H1 (cell line): ENCODE measurements around the gene CLPSL2. TPM values are rescaled to one million over a fixed set of nuclear protein-coding genes. Genes with fewer than 3 reads are reported as not detected.

Source experiments
- ASH2L ChIP-seq: fragments of 200-600, 300-600 bp; sonication (generic); IDR thresholded peaks from one replicate; pipeline ENCODE4 v1.7.1; 2017; ENCODE audit warnings: low read length
- ATF3 ChIP-seq: IDR thresholded peaks from 2 replicates; pipeline ENCODE4 v1.6.1; 2011; ENCODE audit warnings: low read depth, mild to moderate bottlenecking, low read length; ENCODE audit not compliant: insufficient read depth
- BACH1 ChIP-seq: IDR thresholded peaks from 2 replicates; pipeline ENCODE4 v1.6.1; 2012; ENCODE audit warnings: low read length, improper control_type of control experiment
- BRCA1 ChIP-seq: IDR thresholded peaks from 2 replicates; pipeline ENCODE4 v1.6.1; 2012; ENCODE audit warnings: low read depth, low read length, improper control_type of control experiment
- CBX8 ChIP-seq: fragments of 300-800, 300-1000 bp; sonication (generic); IDR thresholded peaks from 2 replicates; pipeline ENCODE4 v1.7.1; 2016; ENCODE audit warnings: low read depth, low read length, borderline replicate concordance
- CREB1 ChIP-seq: IDR thresholded peaks from 2 replicates; pipeline ENCODE4 v1.6.1; 2012; ENCODE audit warnings: inconsistent platforms
- E2F6 ChIP-seq: IDR thresholded peaks from 2 replicates; pipeline ENCODE4 v1.6.1; 2012; ENCODE audit warnings: inconsistent platforms
- EGR1 ChIP-seq: IDR thresholded peaks from 2 replicates; pipeline ENCODE4 v1.6.1; 2011; ENCODE audit warnings: low read depth, low read length, borderline replicate concordance
- GABPA ChIP-seq: IDR thresholded peaks from 2 replicates; pipeline ENCODE4 v1.6.1; 2011; ENCODE audit warnings: mild to moderate bottlenecking, low read length, moderate library complexity, borderline replicate concordance; ENCODE audit not compliant: insufficient read depth
- HDAC6 ChIP-seq: IDR thresholded peaks from one replicate; pipeline ENCODE4 v1.7.1; 2012; ENCODE audit warnings: low read depth, mild to moderate bottlenecking, inconsistent platforms, low read length, moderate library complexity
- JUN ChIP-seq: IDR thresholded peaks from 2 replicates; pipeline ENCODE4 v1.6.1; 2011; ENCODE audit warnings: low read depth, mild to moderate bottlenecking, improper control_type of control experiment, low read length
- KDM1A ChIP-seq: fragments of 200-600, 300-600 bp; sonication (generic); IDR thresholded peaks from 2 replicates; pipeline ENCODE4 v1.7.1; 2016; ENCODE audit warnings: mild to moderate bottlenecking, low read length, borderline replicate concordance
- KDM4A ChIP-seq: IDR thresholded peaks from one replicate; pipeline ENCODE4 v1.7.1; 2012; ENCODE audit warnings: low read depth, mild to moderate bottlenecking, moderate library complexity, low read length, inconsistent platforms; ENCODE audit not compliant: severe bottlenecking
- MAFK ChIP-seq: IDR thresholded peaks from 2 replicates; pipeline ENCODE4 v1.6.1; 2012; ENCODE audit warnings: low read depth, mild to moderate bottlenecking, improper control_type of control experiment, low read length
- NRF1 ChIP-seq: IDR thresholded peaks from 2 replicates; pipeline ENCODE4 v1.6.1; 2011; ENCODE audit warnings: mild to moderate bottlenecking, low read depth, low read length, improper control_type of control experiment
- PHF8 ChIP-seq: fragments of 200-600 bp; sonication (generic); conservative IDR thresholded peaks from 2 replicates; pipeline ENCODE4 v1.7.1; 2012; ENCODE audit warnings: low read depth, mild to moderate bottlenecking, inconsistent platforms, low read length, moderate library complexity
- RBBP5 ChIP-seq: IDR thresholded peaks from 2 replicates; pipeline ENCODE4 v1.7.1; 2012; ENCODE audit warnings: low read depth, mild to moderate bottlenecking, inconsistent platforms, low read length, moderate library complexity, borderline replicate concordance
- RXRA ChIP-seq: IDR thresholded peaks from 2 replicates; pipeline ENCODE4 v1.6.1; 2011; ENCODE audit warnings: low read depth, mild to moderate bottlenecking, low read length, moderate library complexity; ENCODE audit not compliant: insufficient read depth
- SP1 ChIP-seq: IDR thresholded peaks from 2 replicates; pipeline ENCODE4 v1.6.1; 2011; ENCODE audit warnings: low read depth, low read length
- SRF ChIP-seq: IDR thresholded peaks from 2 replicates; pipeline ENCODE4 v1.6.1; 2011; ENCODE audit warnings: mild to moderate bottlenecking, low read depth, low read length, moderate library complexity
- TAF1 ChIP-seq: IDR thresholded peaks from 2 replicates; pipeline ENCODE4 v1.6.1; 2011; ENCODE audit warnings: mild to moderate bottlenecking, low read depth, low read length
- TAF7 ChIP-seq: optimal IDR thresholded peaks from 2 replicates; pipeline ENCODE3; 2011; ENCODE audit warnings: low read depth, mild to moderate bottlenecking, inconsistent platforms, low read length, moderate library complexity, borderline replicate concordance
- USF2 ChIP-seq: IDR thresholded peaks from 2 replicates; pipeline ENCODE4 v1.6.1; 2011; ENCODE audit warnings: low read length, improper control_type of control experiment
- polyA plus RNA-seq, 7 experiments: library from polyadenylated mRNA; depleted of rRNA in 3 of 7; stranded (reverse) in 5 of 7; unstranded in 2 of 7; fragments of >200 nt in 5 of 7; fragments of 200-250 nt in 2 of 7; gene quantifications; 1 replicate in 5 of 7; 2 replicates in 1 of 7; 4 replicates in 1 of 7; pipeline versions ENCODE4 v1.2.1 to v1.2.3, GENCODE V29; 2011 to 2013; ENCODE audit warnings: missing spikeins in 2 of 7, mixed read lengths in 2 of 7
- total RNA-seq: library from RNA; stranded (reverse); fragmentation: NEBNext Ultra II Directional; extraction: Animal tissue kit (Norgen Biotek cat#: 25700); gene quantifications from 2 replicates; pipeline ENCODE4 v1.2.1, GENCODE V29; 2021

CLPSL2 gene
- total and polyA plus RNA-seq, 2 of the 8 experiments (the other 6 are each of a cell fraction or from before 2014, with no cell fraction given): 1.4 to 3.4 TPM

- TF ChIP-seq TAF7 (no peak), CBX8 (no peak), USF2 (no peak), CREB1 (no peak), E2F6 (peak; percentile 44), ATF3 (no peak), BACH1 (peak; percentile 74), PHF8 (no peak; the same call in 1 of the 2 replicates), SP1 (no peak), NRF1 (no peak), HDAC6 (no peak), BRCA1 (no peak), MAFK (peak; percentile 58; the same call in 1 of the 2 replicates), TAF1 (no peak), RXRA (no peak), GABPA (no peak), EGR1 (no peak), KDM4A (no peak), KDM1A (no peak), SRF (no peak), JUN (no peak), ASH2L (peak; percentile 48), RBBP5 (peak; percentile 73; the same call in 1 of the 2 replicates)
Measured at GRCh38 chr6:35727935-35728682, 48.3 kb upstream of the CLPSL2 start (continued).
